Kidney capillary endothelial cell (primary cell): ENCODE measurements around the gene HHATL.

Experiments used
- DNase-seq: peaks from one replicate; pipeline ENCODE4 v3.0.0-alpha.2; 2018; ENCODE audit warnings: low spot score

HHATL gene

GRCh38 chr3:42652611-42653302 is 49.8 kb downstream of the HHATL start:
- DNase-seq, result peak; percentile 83

GRCh38 chr3:42652251-42652610 is 50.4 kb downstream of the HHATL start:
- no peak for DNase-seq

GRCh38 chr3:42651248-42652091 is 51.1 kb downstream of the HHATL start:
- no peak for DNase-seq

GRCh38 chr3:42649783-42650182 is 52.8 kb downstream of the HHATL start:
- no peak for DNase-seq

GRCh38 chr3:42649006-42649405 is 53.6 kb downstream of the HHATL start:
- DNase-seq, result no peak

- DNase-seq, result no peak
Observed at GRCh38 chr3:42647821-42648459, 54.7 kb downstream of the HHATL start.
